Fibroblast of pulmonary artery (primary cell): ENCODE data around the gene PLVAP.

ENCODE experiments used
- DNase-seq: peaks from one replicate; pipeline ENCODE4 v3.0.0-alpha.2; 2010; ENCODE audit warnings: low read depth
- H3K4me3 ChIP-seq: replicated peaks from 2 replicates; pipeline ENCODE4 v1.5.1; 2011; ENCODE audit warnings: low read depth, mild to moderate bottlenecking, control low read depth, low read length, moderate library complexity
- TF ChIP-seq, protein P1 (sequence below): IDR thresholded peaks from 2 replicates; pipeline ENCODE4 v1.5.1; 2011; ENCODE audit warnings: mild to moderate bottlenecking, control low read depth, low read length, inconsistent platforms; ENCODE audit errors: missing control alignments

Gene PLVAP

GRCh38 chr19:17346109-17346671 is 31.0 kb downstream of the PLVAP start:
- no peak overlapping the region for H3K4me3 ChIP-seq
- peak; percentile 63 for DNase-seq
- TF ChIP-seq, protein P1, sequence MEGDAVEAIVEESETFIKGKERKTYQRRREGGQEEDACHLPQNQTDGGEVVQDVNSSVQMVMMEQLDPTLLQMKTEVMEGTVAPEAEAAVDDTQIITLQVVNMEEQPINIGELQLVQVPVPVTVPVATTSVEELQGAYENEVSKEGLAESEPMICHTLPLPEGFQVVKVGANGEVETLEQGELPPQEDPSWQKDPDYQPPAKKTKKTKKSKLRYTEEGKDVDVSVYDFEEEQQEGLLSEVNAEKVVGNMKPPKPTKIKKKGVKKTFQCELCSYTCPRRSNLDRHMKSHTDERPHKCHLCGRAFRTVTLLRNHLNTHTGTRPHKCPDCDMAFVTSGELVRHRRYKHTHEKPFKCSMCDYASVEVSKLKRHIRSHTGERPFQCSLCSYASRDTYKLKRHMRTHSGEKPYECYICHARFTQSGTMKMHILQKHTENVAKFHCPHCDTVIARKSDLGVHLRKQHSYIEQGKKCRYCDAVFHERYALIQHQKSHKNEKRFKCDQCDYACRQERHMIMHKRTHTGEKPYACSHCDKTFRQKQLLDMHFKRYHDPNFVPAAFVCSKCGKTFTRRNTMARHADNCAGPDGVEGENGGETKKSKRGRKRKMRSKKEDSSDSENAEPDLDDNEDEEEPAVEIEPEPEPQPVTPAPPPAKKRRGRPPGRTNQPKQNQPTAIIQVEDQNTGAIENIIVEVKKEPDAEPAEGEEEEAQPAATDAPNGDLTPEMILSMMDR = peak; percentile 84

DNA sequence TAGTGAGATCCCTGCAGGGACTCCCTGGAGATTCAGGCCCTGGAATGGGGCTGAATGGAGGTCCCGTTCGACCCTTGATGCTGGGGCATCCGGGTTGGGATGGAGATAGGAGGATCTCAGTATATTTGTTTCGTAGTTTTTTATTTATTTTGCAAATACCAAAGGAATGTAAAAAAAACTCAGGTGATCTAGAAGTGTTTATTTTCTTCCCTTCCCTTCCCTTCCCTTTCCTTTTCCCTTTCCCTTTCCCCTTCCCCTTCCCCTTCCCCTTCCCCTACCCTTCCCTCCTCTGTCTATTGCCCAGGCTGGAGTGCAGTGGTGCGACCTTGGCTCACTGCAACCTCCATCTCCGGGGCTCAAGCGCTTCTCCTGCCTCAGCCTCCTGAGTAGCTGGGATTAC is 35.3 kb downstream of the PLVAP start:
- H3K4me3 ChIP-seq = no peak overlapping the region
- TF ChIP-seq, protein P1 = no peak
- DNase-seq = no peak

- TF ChIP-seq, protein P1 = no peak
- DNase-seq = no peak
- no peak overlapping the region for H3K4me3 ChIP-seq
Observed at GRCh38 chr19:17341386-17341785, 35.8 kb downstream of the PLVAP start.

DNA sequence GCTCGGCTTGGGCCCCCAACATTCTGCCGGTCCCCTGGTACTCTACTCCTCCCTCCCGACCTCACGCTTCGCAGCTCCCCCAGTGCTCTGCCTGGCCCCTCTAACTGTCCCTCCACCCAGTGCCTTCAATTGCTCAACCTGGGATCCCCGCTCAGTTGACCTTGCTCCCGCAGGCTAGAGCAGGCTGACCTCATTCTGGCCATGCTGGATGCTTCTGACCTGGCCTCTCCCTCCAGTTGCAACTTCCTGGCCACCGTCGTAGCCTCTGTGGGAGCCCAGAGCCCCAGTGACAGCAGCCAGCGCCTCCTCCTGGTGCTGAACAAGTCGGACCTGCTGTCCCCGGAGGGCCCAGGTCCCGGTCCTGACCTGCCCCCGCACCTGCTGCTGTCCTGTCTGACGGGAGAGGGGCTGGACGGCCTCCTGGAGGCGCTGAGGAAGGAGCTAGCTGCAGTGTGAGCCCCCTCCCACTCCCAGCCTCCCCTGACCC is 36.2 kb downstream of the PLVAP start:
- H3K4me3 ChIP-seq = no peak overlapping the region
- no peak for DNase-seq
- TF ChIP-seq, protein P1 = no peak

DNA sequence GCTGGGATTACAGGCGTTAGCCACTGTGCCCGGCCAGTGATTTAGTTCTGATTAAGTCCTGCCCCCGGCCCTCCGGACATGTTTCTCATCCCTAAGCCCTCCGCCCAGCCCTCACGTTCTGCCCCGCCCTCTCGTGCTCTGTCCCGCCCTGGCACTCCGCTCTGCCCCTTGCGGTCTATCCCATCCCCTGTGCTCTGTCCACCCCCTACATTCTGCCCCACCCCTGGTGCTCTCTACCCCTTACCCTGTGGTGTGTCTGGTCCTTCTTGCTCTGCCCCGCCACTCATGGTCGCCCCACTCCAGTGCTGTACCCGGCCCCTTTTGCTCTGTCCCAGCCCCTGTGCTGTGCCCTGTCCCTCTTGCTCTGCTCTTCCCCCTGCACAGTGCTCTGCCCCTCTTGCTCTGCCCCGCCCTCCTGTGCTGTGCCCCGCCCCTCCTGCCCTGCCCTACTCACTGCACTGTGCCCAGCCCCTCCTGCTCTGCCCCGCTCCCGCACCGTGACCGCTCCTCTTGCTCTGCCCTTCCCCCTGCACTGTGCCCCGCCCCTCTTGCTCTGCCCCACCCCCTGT is 36.8 kb downstream of the PLVAP start:
- H3K4me3 ChIP-seq = no peak overlapping the region
- TF ChIP-seq, protein P1 = no peak
- no peak for DNase-seq

DNA sequence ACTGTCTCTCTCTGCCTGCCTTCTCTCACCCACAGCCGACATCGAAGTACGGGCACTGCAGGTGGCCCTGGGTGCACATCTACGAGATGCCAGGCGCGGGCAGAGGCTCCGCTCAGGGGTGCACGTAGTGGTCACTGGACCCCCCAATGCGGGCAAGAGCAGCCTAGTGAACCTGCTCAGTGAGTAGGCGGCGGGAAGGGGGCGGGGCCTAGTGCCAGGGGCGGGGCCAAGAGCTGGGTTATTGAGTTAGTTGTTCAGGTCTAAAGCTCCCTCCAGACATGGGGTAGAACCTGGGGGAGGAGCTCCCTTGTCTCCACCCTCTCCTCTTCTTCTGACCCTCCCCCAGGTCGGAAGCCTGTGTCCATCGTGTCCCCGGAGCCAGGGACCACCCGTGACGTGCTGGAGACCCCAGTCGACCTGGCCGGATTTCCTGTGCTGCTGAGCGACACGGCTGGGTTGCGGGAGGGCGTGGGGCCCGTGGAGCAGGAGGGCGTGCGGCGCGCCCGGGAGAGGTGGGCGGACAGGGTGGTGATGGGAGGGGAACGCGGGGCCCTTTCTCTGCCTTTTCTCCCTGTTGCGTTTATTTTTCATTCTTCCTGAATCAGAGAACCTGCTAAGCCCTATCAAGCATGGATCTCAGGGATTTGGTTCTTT is 37.9 kb downstream of the PLVAP start:
- no peak overlapping the region for H3K4me3 ChIP-seq
- TF ChIP-seq, protein P1 = no peak
- DNase-seq = no peak
